Right ventricle myocardium superior (tissue), 1 donor: ENCODE measurements around the gene GAPDHS. TPM values are rescaled to one million over a fixed set of nuclear protein-coding genes. Genes with fewer than 3 reads are reported as not detected.

Source experiments
- ATAC-seq: fragments of 200-7000 bp; cut with Tn5 transposase; one replicate; pipeline ENCODE4 v1.9.1; 2020; ENCODE audit warnings: mild to moderate bottlenecking; ENCODE audit not compliant: poor library complexity
- DNase-seq: peaks from one replicate; pipeline ENCODE4 v3.0.0-alpha.2; 2020
- intact Hi-C: fragments of 100-400 bp; cut with DNase I; formaldehyde crosslinking; loops from one replicate; pipeline ENCODE4 v1.11.2; 2022
- total RNA-seq: library from RNA; stranded (reverse); fragmentation: NEBNext Ultra II Directional; extraction: Animal tissue kit (Norgen Biotek cat#: 25700); gene quantifications from one replicate; pipeline ENCODE4 v1.2.1, GENCODE V29; 2021
- donor health status: DM: no; HTN: yes; CAD: no; lungs with severe emphysema.

Gene GAPDHS
- total RNA-seq, 1 donor from 2014 or later = not detected

DNA sequence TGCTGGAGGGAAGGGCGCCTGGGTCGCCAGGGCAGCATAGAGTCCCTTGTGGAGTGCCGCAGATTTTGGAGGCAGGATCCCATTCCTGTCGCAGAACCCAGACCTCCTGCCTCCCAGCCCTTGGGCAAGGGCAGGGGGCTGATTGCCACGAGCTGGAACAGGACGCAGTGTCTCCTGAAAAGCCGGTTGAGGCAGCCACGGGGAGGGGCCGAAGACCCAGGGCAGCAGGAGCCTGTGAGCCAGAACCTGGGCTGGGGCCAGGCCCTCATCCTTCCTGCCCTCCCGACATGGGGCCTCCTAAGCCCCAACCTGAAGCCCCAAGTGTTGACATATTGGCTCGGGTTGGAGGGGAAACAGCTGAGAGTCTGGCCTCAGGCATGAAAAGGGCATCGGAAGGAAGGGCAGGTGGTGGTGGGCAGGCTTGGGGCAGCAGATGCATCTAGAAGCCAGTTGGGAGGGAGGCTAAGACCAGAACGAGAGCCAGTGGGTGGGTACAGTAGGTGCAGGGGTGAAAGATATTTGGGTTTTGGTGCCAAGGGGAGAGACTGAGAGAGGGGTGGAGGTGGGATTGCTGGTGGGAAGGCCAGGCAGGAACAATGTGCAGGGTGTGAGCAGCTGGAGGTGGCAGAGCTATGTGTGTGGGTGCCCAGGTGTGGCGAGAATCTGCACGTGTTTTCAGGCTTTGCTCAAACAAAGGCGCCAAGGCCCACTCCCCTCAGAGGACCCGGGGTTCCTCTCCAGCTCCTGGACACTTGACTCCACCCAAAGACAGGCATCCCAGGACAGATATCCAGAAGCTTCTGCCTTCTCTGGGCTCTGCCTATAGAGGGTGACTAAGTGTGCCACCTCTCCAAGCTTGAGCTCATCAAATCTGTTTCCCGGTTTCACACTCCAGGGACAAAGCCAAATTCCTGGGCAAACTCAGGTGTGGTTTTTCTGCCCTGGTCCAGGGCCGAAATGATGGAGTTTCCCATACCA, 3.7 kb upstream of the GAPDHS start:
- DNase-seq (no peak), ATAC-seq (no peak)
- intact Hi-C loops = no loop called here

DNA sequence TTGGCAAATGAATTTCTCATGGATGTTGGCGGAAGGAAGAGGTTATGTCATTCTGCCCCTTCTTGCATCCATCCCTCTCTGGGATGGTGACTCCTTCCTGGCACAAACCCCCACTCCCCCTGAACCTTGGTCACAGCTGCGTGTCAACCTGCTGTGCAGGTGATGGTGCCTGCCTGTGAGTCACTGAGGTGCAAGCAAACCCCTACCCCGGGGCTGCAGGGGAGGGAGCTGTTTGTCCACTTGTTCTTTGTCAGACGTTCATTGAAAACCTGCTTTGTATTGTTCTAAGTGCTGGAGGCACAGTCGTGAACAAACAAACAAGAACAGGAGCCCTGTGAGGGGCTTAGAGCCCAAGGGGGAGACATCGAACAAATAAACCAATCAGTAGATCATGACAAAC, 2.0 kb upstream of the GAPDHS start:
- no peak for DNase-seq
- intact Hi-C loops = no loop called here
- no peak for ATAC-seq

DNA sequence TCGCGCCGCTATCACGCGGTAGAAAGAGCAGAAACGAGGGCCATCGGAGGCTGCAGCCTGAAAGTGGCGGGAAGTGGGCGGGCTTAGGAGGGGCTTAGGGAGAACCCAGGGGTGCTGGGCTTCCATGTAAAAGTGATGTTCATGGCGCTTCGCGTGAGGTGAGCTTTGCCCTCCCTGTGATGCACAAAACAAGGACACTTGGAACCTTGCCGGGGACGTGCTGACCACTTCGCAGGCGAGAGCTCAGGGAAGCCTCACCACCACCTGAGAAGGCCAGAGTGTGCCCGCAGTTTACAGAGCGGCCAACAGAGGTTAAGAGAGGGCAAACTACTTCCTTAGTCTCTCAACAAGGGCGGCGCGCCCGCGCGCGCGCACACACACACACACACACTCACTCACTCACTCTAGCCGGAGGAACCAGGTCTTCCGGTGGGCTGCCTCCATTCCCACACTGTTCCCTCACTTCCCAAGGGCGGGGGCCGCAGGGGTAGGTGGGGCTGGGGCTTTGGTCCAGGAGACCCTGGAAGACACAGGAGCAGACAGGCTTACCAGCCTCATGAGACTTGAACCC, 651 bp downstream of the GAPDHS start:
- intact Hi-C loops = no loop called here
- peak; percentile 59 for DNase-seq
- ATAC-seq = peak; percentile 58

DNA sequence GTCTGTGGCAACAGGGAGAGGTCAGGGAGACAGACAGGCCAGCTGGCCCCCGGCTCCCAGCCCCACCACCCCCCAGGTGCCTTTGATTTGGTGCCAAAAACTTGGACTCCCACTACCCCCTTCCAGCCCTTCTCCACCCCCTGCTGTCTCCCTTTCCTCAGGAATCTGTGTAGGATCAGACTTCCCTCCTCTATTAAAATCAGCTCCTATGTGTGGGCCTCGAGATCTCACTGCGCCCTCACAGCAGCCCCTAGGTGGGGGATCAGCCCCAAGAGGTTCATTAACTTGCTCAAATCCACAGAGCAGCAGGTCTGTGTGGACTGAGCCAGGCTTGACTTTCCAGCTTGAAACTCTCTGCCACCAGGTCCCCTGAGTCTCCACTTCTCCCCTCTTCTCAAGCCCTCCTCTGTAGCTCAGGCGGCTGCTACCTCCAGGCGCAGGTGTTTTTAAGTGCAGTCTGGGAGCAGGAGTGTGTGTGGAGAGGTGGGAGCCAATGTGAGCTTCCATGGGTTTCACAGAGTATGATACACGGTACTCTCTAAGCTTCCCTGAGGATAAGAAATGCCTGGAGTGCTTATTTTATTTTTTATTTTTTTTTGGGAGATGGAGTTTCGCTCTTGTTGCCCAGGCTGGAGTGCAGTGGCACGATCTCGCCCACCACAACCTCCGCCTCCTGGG, 1.7 kb downstream of the GAPDHS start:
- intact Hi-C loops = no loop called here
- ATAC-seq = no peak
- no peak for DNase-seq

DNA sequence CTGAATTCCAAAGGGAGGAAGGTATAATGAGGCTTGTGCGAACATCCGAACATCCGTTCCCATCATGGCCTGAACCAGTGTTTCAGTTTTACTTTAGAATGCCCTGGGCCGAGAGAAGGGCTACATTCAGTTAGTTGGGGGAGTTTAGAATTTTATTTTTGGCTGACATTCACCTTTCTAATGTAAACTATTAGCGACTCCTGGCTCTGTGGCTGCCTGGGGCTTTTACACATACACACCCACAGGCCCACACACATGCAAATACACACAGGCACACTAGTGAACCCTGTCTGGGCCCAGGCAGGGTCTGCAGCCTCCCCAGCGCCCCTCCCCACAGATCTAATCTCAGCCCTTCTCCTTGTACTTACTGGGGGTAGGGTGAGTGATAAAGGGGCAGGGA, 6.1 kb downstream of the GAPDHS start:
- intact Hi-C loops = no loop called here
- DNase-seq = no peak
- ATAC-seq = no peak

GRCh38 chr19:35539850-35540249, 6.6 kb downstream of the GAPDHS start:
- ATAC-seq = no peak
- no peak for DNase-seq
- intact Hi-C loops = loop anchor here (10.0 kb wide), 1 partner anchor 175 kb away; the partner anchor contains the start of gene KMT2B

DNA sequence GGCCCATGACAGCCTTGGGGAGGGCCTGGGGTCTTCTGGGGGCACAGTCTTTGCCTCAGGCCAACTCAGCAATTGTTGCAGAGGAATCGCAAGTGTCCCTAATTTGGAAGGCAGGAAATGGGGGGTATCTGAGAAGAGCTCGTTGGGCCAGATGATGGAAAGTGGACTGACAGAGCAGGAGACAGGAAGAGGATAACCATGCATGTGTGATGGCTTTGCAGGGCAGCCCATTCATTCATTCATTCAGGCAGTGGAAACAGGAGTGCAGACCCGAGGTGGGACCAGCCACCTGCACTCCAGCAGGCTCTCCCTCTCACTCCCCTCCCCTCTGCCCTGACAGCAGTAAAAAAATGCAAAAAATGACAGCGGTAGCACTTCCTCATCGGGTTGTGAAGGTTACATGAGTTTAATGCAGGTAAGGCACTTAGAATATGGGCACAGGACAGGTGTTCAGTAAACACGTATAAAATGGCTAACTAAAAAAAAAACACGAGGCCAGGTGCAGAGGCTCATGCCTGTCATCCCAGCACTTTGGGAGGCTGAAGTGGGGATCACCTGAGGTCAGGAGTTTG, 7.2 kb downstream of the GAPDHS start:
- ATAC-seq (no peak), DNase-seq (no peak)
- intact Hi-C loops = loop anchor here (10.0 kb wide), 1 partner anchor 174 kb away; the partner anchor contains the start of gene KMT2B

GRCh38 chr19:35542209-35542608, 9.0 kb downstream of the GAPDHS start:
- ATAC-seq = no peak
- intact Hi-C loops = loop anchor here (10.0 kb wide), 1 partner anchor 173 kb away; the partner anchor contains the start of gene KMT2B
- DNase-seq = no peak

GRCh38 chr19:35543280-35544109, 10.2 kb downstream of the GAPDHS start:
- intact Hi-C loops = loop anchor here (10.0 kb wide), 1 partner anchor 171 kb away; the partner anchor contains the start of gene KMT2B
- DNase-seq (no peak), ATAC-seq (no peak)

GRCh38 chr19:35544110-35544802, 11.0 kb downstream of the GAPDHS start:
- DNase-seq = no peak
- no peak for ATAC-seq
- intact Hi-C loops = loop anchor here (10.0 kb wide), 1 partner anchor 171 kb away; the partner anchor contains the start of gene KMT2B

GRCh38 chr19:35545001-35545854, 12.0 kb downstream of the GAPDHS start, which contains the start of gene TMEM147:
TSS of gene TMEM147 (plus strand) at chr19:35545626. CDS start at chr19:35545740, 114 bp downstream.
- ATAC-seq = peak; percentile 100
- DNase-seq = peak; percentile 97
- intact Hi-C loops = loop anchor here (10.0 kb wide), 1 partner anchor 170 kb away; the partner anchor contains the start of gene KMT2B

DNA sequence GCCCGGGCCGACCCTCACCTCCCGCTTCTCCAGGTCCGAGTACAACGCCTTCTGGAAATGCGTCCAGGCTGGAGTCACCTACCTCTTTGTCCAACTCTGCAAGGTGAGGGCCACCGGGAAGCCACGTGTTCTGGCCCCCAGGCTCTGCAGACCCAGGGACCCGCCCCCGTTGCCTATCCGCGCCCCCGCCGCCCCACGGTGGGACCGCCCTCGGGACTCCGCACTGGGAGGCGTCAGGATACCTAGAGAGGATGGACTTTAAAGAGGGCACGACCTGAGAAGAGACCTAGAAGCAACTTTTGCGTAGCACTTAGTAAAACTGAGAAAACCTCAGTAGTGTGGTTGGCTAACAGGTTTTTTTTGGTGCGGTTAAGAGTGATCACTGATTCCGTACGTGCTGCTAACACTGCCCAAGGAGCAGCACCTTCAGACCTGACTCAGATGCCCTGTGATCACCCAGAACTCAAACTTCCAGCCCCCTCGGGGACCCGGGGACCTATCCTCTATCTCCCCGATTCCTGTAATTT, 12.7 kb downstream of the GAPDHS start:
- intact Hi-C loops = loop anchor here (10.0 kb wide), 1 partner anchor 169 kb away; the partner anchor contains the start of gene KMT2B
- peak; percentile 40 for ATAC-seq
- DNase-seq = peak; percentile 52

- no peak for ATAC-seq
- DNase-seq = no peak
- intact Hi-C loops = loop anchor here (10.0 kb wide), 1 partner anchor 168 kb away; the partner anchor contains the start of gene KMT2B
These were observed 13.3 kb downstream of the GAPDHS start for GRCh38 chr19:35546532-35546931.

- ATAC-seq (no peak), DNase-seq (no peak)
- intact Hi-C loops = loop anchor here (10.0 kb wide), 1 partner anchor 166 kb away; the partner anchor contains the start of gene KMT2B
These were observed 16.0 kb downstream of the GAPDHS start for GRCh38 chr19:35549174-35549788.

GRCh38 chr19:35549879-35550523, 16.7 kb downstream of the GAPDHS start:
- intact Hi-C loops = loop anchor here (10.0 kb wide), 1 partner anchor 165 kb away; the partner anchor contains the start of gene KMT2B
- ATAC-seq (no peak), DNase-seq (no peak)
